ENCODE results near the gene SLC8A1. TPM values are rescaled to one million over a fixed set of nuclear protein-coding genes. Genes with fewer than 3 reads are reported as not detected.

The SLC8A1 gene
- total RNA-seq, 1 donor from 2014 or later, result 34.8 TPM

- Mint-ChIP-seq H3K27me3 (ENCODE audit: low read depth, unreplicated experiment) (no peaks in the 10 kb centered on the region), H3K9me3 (ENCODE audit: unreplicated experiment) (peaks cover 14% of the 10 kb centered on the region), H3K27ac (ENCODE audit: unreplicated experiment) (no peak overlapping the region), H3K4me3 (ENCODE audit: unreplicated experiment) (no peak overlapping the region), H3K4me1 (ENCODE audit: low read depth, unreplicated experiment) (no peaks in the 10 kb centered on the region), H3K36me3 (ENCODE audit: low read depth, unreplicated experiment) (no peaks in the 10 kb centered on the region)
- Histone ChIP-seq H3K4me3 (ENCODE audit: insufficient read depth, low read depth, low read length) (no peak overlapping the region), H3K4me2 (ENCODE audit: low read length) (no peak overlapping the region), H3K36me3 (ENCODE audit: insufficient read depth, low read length) (no peaks in the 10 kb centered on the region), H4K20me1 (ENCODE audit: insufficient read depth, low read length) (no peaks in the 10 kb centered on the region), H3K27me3 (ENCODE audit: insufficient read depth, low read length) (no peaks in the 10 kb centered on the region), H2AFZ (ENCODE audit: low read depth, low read length) (no peak overlapping the region), H3K9me3 (ENCODE audit: insufficient read depth, low read depth, low read length) (no peaks in the 10 kb centered on the region), H3K79me2 (ENCODE audit: insufficient read depth, low read length) (no peaks in the 10 kb centered on the region), H3K27ac (ENCODE audit: low read depth, low read length) (no peak overlapping the region), H3K9ac (ENCODE audit: low read length) (no peak overlapping the region), H3K4me1 (ENCODE audit: insufficient read depth, low read length) (no peaks in the 10 kb centered on the region)
- FAIRE-seq, result no peak
- TF ChIP-seq EZH2 (IDR thresholded peaks at IDR 0.05; ENCODE audit: insufficient read depth, low read length) (no peak), CTCF (IDR thresholded peaks at IDR 0.05; ENCODE audit: insufficient read depth, low read depth, low read length) (no peak)
- no peak for DNase-seq (ENCODE audit: low read depth)
Measured at GRCh38 chr2:40062381-40062780, 389.5 kb downstream of the SLC8A1 start.

GRCh38 chr2:40049781-40050180, 402.1 kb downstream of the SLC8A1 start:
- Histone ChIP-seq H3K4me3 (ENCODE audit: insufficient read depth, low read depth, low read length) (no peak overlapping the region), H3K27ac (ENCODE audit: low read depth, low read length) (no peak overlapping the region), H4K20me1 (ENCODE audit: insufficient read depth, low read length) (no peaks in the 10 kb centered on the region), H3K27me3 (ENCODE audit: insufficient read depth, low read length) (no peaks in the 10 kb centered on the region), H3K4me1 (ENCODE audit: insufficient read depth, low read length) (no peaks in the 10 kb centered on the region), H3K4me2 (ENCODE audit: low read length) (no peak overlapping the region), H3K9ac (ENCODE audit: low read length) (no peak overlapping the region), H3K9me3 (ENCODE audit: insufficient read depth, low read depth, low read length) (no peaks in the 10 kb centered on the region), H3K79me2 (ENCODE audit: insufficient read depth, low read length) (no peaks in the 10 kb centered on the region), H2AFZ (ENCODE audit: low read depth, low read length) (no peak overlapping the region), H3K36me3 (ENCODE audit: insufficient read depth, low read length) (no peaks in the 10 kb centered on the region)
- Mint-ChIP-seq H3K36me3 (ENCODE audit: low read depth, unreplicated experiment) (no peaks in the 10 kb centered on the region), H3K27ac (ENCODE audit: unreplicated experiment) (no peak overlapping the region), H3K4me3 (ENCODE audit: unreplicated experiment) (no peak overlapping the region), H3K9me3 (ENCODE audit: unreplicated experiment) (peaks cover 2% of the 10 kb centered on the region), H3K27me3 (ENCODE audit: low read depth, unreplicated experiment) (peaks cover 3% of the 10 kb centered on the region), H3K4me1 (ENCODE audit: low read depth, unreplicated experiment) (no peaks in the 10 kb centered on the region)
- TF ChIP-seq CTCF (IDR thresholded peaks at IDR 0.05; ENCODE audit: insufficient read depth, low read depth, low read length), result no peak
- no peak for TF ChIP-seq EZH2 (IDR thresholded peaks at IDR 0.05; ENCODE audit: insufficient read depth, low read length)
- FAIRE-seq (no peak), DNase-seq (ENCODE audit: low read depth) (no peak)

DNA sequence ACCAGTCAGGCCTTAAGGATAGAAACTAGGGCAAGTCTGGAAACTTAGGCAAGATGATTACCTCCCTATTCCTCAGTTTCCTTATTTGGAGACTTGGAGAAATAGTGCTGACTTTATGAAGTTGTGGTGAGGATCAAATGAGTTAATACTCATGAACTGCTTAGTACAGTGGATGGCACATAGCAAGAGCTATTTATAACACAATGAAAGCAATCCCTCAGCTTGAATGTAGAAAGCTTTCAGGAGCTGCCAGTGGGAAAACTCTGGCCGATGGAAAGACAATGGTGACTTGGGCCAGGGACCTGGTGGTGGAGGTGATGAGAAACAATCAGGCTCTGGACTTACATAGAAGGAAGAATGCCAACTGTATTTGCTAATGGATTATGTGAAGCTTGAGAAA, 403.4 kb downstream of the SLC8A1 start:
- H3K27ac ChIP-seq (ENCODE audit: low read depth, low read length), result no peak overlapping the region
- H2AFZ ChIP-seq (ENCODE audit: low read depth, low read length), result no peak overlapping the region
- no peaks in the 10 kb centered on the region for H3K4me1 ChIP-seq (ENCODE audit: insufficient read depth, low read length)
- H4K20me1 ChIP-seq (ENCODE audit: insufficient read depth, low read length), result no peaks in the 10 kb centered on the region
- no peak overlapping the region for H3K27ac Mint-ChIP-seq (ENCODE audit: unreplicated experiment)
- H3K4me2 ChIP-seq (ENCODE audit: low read length), result no peak overlapping the region
- no peaks in the 10 kb centered on the region for H3K9me3 ChIP-seq (ENCODE audit: insufficient read depth, low read depth, low read length)
- H3K9me3 Mint-ChIP-seq (ENCODE audit: unreplicated experiment), result peaks cover 2% of the 10 kb centered on the region
- H3K4me3 Mint-ChIP-seq (ENCODE audit: unreplicated experiment), result no peak overlapping the region
- H3K4me1 Mint-ChIP-seq (ENCODE audit: low read depth, unreplicated experiment), result no peaks in the 10 kb centered on the region
- FAIRE-seq (no peak), DNase-seq (ENCODE audit: low read depth) (no peak)
- H3K4me3 ChIP-seq (ENCODE audit: insufficient read depth, low read depth, low read length), result no peak overlapping the region
- TF ChIP-seq CTCF (IDR thresholded peaks at IDR 0.05; ENCODE audit: insufficient read depth, low read depth, low read length), result no peak
- TF ChIP-seq EZH2 (IDR thresholded peaks at IDR 0.05; ENCODE audit: insufficient read depth, low read length), result no peak
- peaks cover 3% of the 10 kb centered on the region for H3K27me3 Mint-ChIP-seq (ENCODE audit: low read depth, unreplicated experiment)
- H3K27me3 ChIP-seq (ENCODE audit: insufficient read depth, low read length), result no peaks in the 10 kb centered on the region
- no peaks in the 10 kb centered on the region for H3K36me3 ChIP-seq (ENCODE audit: insufficient read depth, low read length)
- H3K9ac ChIP-seq (ENCODE audit: low read length), result no peak overlapping the region
- H3K36me3 Mint-ChIP-seq (ENCODE audit: low read depth, unreplicated experiment), result no peaks in the 10 kb centered on the region
- H3K79me2 ChIP-seq (ENCODE audit: insufficient read depth, low read length), result no peaks in the 10 kb centered on the region

Data from astrocyte (in vitro differentiated cells and primary cell).